Measurements from ENCODE around the gene JMJD8. TPM values are rescaled to one million over a fixed set of nuclear protein-coding genes. Genes with fewer than 3 reads are reported as not detected.

Gene JMJD8
- total RNA-seq, 1 experiment from 2014 or later: 121 TPM

GRCh38 chr16:715477-716199 lies 31.5 kb upstream of the JMJD8 start:
- peaks cover 42 to 75% of the 10 kb centered on the region in 2 experiments for H3K4me1 ChIP-seq (ENCODE audit: control insufficient read depth in 1 of 2, insufficient read depth in 2 of 2, low read length in 2 of 2)
- ChIA-PET POLR2A (interaction anchor here (1.6 to 2.3 kb wide), 2 partner anchors 10 to 13 kb away, joined by 9 to 20 read pairs; partner anchors contain the start of genes CCDC78 and HAGHL), RAD21 (ENCODE audit: low non-redundant PET in 1 of 2, low total read pairs in 2 of 2, uncharacterized antibody in 2 of 2, unreplicated experiment in 2 of 2) (interaction anchor here in 1 of 2 experiments (1.1 kb wide), 1 partner anchor 13 kb away, joined by 3 read pairs; no protein-coding TSS in a partner anchor), CTCF (interaction anchor here (0.6 to 2.4 kb wide), 7 partner anchors 11 to 627 kb away, joined by 3 to 20 read pairs (median 4); partner anchors contain the start of genes CCDC78, CHTF18 and RPUSD1)
- no peaks in the 10 kb centered on the region for H3K27me3 ChIP-seq (ENCODE audit: insufficient read depth, low read length)
- peaks cover 19% of the 10 kb centered on the region for H3K79me2 ChIP-seq (ENCODE audit: insufficient read depth, low read length)
- H3K4me2 ChIP-seq (ENCODE audit: low read length): peak overlapping the region; percentile 93
- ATAC-seq (peak; percentile 17), DNase-seq (ENCODE audit: low read depth, low spot score) (no peak)
- H4K20me1 ChIP-seq (ENCODE audit: insufficient read depth): peaks cover 3% of the 10 kb centered on the region; the same call in 1 of the 2 replicates
- no peaks in the 10 kb centered on the region for H3K9me3 ChIP-seq (ENCODE audit: control insufficient read depth in 1 of 2, insufficient read depth in 1 of 2, low read depth in 1 of 2, low read length in 2 of 2)
- intact Hi-C loops (cut with micrococcal nuclease): no loop called here
- no peak overlapping the region for H2AFZ ChIP-seq (ENCODE audit: low read depth, low read length, poor library complexity, severe bottlenecking)
- BruUV-seq (replicated peaks): no TSS peak
- H3K36me3 ChIP-seq (ENCODE audit: control insufficient read depth in 1 of 2, insufficient read depth in 2 of 2, low read length in 2 of 2): no peaks in the 10 kb centered on the region
- H3K27ac ChIP-seq (ENCODE audit: low read depth, low read length): peak overlapping the region; percentile 92
- no peaks in the 10 kb centered on the region for H3K9me2 ChIP-seq (ENCODE audit: insufficient read depth)
- peak; percentile 42 for TF ChIP-seq POLR2AphosphoS5 (IDR thresholded peaks at IDR 0.05; ENCODE audit: low read depth, low read length)
- TF ChIP-seq ZFX (IDR thresholded peaks at IDR 0.05): peak; percentile 81
- no peak for TF ChIP-seq ELF1 (IDR thresholded peaks at IDR 0.05; ENCODE audit: borderline replicate concordance, low read depth)
- TF ChIP-seq REST (IDR thresholded peaks at IDR 0.05; ENCODE audit: low read depth): no peak
- no peak for TF ChIP-seq SIN3A (IDR thresholded peaks at IDR 0.05; ENCODE audit: low read depth)
- TF ChIP-seq YY1 (IDR thresholded peaks at IDR 0.05; ENCODE audit: extremely low read depth, insufficient replicate concordance, low read depth, low read length): no peak
- TF ChIP-seq CTCF (IDR thresholded peaks at IDR 0.05 in 2 of 3, conservative IDR thresholded peaks at IDR 0.05 in 1 of 3; ENCODE audit: borderline replicate concordance in 1 of 3, insufficient read depth in 1 of 3, low read depth in 2 of 3, low read length in 2 of 3): peak in 1 of 3 experiments; percentile 2; a peak in 1 of 6 replicates
- H3K4me3 ChIP-seq (replicated peaks in 1 of 2; ENCODE audit: low read depth in 1 of 2, low read length in 2 of 2): peak overlapping the region; percentile 59 to 74
- H3K9ac ChIP-seq (ENCODE audit: low read length): peak overlapping the region; percentile 85

Data from HCT116 (cell line).